GM18520 (cell line): ENCODE data around the gene GKN2.
"Not testable (repeated sequence)": the region's sequence is repeated elsewhere in the genome, so short reads cannot be mapped to it uniquely, and the experiment has no call there.

ENCODE experiments used
- ATAC-seq: cut with Tn5 transposase; IDR thresholded peaks from one replicate; pipeline ENCODE4 v1.9.1; 2021; ENCODE audit not compliant: unreplicated experiment

Gene GKN2

DNA sequence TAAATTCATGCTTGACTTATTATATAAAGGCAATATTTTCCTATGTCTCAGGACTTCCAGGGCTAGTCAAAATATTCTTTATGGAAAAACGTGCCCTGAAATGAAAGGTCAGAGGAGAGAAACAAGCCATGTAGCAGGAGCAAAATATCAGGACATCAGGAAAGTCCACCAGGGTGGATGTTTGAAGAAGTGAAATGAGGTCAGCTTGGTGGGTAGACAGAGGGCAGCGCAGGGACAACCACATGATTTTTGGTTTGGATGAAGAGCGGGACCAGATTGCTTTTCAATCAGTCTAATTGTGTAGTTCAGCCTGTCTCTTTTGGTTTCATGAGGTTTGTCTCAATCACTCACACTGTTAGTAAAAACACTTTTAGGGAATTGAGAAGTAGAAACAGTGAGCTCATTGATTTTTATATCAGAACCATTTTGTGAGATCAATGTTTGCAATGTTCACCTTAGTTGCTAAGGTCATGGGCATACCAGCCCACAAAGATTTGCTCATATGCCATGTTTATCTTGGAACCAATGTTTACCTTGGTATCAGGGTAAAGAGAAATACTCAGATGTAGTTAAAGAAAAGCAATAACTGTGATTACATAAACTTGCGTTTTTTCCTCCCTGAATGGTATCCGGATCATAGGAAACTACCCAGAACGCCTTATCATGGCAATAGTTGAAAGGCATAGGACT lies 32.1 kb downstream of the GKN2 start:
- no peak for ATAC-seq

DNA sequence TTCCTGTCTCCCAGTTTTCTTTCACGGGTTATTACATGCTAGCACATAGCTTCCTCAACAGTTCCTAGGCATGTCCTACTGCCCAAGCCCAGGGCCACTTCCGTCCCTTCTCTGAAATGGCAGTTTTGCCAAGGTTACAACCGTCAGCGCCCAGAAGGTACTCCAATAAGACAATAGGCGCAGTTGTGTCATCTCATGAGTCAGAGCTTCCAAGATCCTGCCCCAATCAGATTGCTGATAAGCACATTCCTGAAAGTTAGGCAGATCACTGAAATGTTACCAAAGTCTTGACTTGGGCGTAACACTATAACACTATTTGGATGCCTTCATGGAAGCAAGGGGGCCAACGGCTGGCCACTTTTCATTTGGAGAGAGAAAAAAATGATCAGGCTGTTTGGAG lies 34.2 kb downstream of the GKN2 start:
- no peak for ATAC-seq

DNA sequence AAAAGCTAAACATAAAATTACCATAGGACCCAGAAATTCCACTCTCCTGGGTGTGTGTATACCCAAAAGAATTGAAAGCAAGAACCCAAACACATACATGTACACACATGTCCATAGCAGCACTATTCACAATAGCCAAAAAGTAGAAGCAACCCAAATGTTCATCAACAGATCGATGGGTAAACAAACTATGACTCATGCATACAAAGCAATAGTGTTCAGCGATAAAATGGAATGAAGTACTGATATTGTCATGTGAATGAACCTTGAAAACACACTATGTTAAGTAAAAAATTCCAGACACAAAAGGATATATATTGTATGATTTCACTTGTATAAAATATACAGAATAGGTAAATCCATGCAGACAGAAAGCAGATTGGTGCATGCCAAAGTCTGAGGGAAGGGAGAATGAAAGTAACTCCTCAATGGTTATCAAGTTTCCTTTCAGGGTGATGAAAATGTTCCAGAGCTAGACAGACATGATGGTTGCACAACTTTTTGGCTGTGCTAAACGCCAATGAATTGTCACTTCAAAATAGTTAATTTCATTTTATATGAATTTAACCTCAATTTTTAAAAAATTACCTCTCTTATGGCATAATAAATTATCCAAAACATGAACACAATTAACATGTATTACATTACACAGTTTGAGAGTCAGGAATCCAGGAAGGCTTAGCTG lies 35.5 kb downstream of the GKN2 start:
- ATAC-seq, result no peak

DNA sequence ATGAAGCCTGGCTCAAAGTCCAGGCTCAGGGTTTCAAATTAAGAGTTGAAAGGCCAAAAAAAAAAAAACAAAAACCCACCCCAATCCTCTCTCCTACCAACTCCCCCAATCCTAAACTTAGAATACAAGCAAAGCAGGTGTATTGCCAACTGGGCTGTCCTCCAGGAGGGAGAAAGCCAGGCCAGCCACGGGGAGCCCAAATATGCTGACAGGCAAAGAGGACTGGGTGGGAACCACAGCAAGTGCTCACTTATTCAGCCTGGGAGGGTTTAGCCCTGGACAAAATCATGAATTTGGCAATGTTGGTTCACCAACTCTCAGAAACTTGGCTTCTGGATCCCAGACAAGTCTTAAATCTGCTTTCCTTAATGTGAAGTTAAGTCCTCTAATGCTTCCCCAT lies 36.5 kb downstream of the GKN2 start:
- ATAC-seq, result no peak

DNA sequence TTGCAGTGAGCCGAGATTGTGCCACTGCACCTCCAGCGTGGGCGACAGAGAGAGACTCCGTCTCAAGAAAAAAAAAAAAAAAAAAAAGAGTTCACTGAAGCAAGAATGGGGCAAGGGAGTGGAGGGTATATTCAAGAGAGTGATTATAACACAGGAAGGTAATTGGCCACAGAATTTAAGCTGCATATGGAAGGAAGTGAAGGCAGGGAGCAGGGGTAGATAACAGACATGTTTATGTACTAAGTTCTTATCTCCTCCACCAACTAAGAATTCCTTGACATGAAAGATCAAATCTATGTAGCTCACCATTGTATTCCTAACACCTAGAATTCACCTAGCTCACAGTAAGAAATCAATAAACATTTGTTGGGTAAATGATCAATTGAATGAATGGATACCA lies 37.3 kb downstream of the GKN2 start:
- ATAC-seq, result no peak

DNA sequence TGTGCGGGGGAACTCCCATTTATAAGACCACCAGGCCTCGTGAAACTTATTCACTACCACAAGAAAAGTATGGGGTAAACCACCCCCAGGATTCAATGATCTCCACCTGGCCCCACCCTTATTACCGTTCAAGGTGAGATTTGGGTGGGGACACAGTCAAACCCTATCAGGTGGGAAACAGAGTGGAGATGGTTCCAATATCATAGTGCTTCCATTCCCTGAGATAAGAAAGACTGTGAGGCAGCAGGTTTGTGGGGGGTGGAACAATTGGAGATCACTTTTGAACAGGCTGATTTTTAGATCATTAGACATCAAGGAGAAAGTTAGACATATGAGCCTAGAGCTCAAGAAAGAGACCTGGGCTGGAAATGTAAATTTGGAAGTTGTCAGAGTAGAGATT lies 39.3 kb downstream of the GKN2 start:
- no peak for ATAC-seq

DNA sequence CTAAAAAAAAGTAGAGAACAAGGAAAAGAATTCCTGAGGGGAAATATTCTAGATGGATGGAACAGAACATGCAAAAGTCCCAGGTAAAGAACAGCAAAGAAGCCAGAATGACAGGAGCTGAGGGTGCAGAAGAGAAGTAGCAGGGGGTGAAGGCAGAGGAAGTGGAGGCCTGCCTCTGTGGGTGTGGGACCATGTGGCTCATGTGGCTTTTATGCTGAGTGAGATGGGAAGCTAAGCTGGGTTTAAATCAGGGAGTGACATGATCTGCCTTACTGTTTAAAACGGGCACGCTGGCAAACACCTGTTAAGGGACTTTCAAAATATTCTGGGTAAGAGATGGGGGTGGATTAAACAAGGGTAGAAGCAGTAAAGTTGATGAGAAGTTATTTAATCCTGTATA lies 40.0 kb downstream of the GKN2 start:
- ATAC-seq, result no peak

DNA sequence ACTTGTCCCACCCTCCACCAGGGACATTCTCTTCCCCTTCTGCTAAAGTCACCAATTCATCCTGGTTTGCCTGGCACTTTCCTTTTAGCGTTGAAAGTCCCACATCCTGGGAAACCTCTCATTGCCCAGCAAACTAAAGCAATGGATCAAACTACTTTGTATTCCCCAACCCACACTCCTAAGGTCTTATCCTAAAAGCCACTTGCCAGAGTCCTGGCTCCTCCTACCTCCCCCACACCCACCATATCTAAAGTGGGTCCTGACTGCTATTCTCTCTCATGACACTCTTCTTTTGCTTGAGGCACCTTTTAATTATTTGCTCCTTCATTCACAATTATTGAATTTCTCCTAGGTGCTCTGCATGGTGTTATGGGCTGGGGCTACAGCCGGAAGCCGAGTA lies 40.6 kb downstream of the GKN2 start:
- ATAC-seq, result no peak

DNA sequence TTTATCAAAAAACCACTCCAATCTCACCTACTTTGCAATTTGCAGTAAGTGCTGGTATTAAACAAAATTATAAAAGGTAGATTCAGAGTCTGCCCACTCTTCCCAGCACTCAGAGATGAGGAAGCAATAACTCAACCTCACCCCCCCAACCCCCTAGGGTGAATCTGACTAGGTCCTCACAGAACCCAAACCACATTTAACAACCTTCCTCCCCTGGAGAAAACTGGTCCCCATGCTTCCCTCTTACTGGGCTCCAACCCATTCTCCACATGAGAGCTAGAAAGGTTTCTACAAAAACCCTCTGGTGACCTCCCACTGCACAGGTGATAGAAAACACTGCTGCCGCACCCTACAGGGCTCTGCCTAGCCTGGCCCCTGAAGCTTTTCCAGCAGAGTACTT lies 41.0 kb downstream of the GKN2 start:
- ATAC-seq, result no peak

DNA sequence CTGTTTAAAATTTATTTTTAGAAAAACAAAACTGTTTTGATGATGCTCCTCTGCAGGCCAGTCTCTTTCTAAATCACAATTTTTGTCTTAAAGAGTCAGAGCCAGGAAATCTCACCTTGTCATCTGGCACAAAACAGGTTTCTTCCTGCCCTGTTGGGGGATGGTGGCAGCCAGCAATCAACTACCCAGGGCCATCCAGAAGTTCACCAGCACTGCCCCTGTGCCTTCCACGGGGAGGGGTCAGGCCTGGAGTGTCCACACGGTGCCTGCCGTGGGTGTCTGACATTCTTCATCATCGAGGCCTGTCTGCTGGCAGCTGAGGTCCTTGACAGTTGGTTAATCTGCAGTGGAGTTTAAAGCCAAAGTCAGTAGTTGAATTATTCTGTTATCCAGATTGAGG lies 41.4 kb downstream of the GKN2 start:
- no peak for ATAC-seq

DNA sequence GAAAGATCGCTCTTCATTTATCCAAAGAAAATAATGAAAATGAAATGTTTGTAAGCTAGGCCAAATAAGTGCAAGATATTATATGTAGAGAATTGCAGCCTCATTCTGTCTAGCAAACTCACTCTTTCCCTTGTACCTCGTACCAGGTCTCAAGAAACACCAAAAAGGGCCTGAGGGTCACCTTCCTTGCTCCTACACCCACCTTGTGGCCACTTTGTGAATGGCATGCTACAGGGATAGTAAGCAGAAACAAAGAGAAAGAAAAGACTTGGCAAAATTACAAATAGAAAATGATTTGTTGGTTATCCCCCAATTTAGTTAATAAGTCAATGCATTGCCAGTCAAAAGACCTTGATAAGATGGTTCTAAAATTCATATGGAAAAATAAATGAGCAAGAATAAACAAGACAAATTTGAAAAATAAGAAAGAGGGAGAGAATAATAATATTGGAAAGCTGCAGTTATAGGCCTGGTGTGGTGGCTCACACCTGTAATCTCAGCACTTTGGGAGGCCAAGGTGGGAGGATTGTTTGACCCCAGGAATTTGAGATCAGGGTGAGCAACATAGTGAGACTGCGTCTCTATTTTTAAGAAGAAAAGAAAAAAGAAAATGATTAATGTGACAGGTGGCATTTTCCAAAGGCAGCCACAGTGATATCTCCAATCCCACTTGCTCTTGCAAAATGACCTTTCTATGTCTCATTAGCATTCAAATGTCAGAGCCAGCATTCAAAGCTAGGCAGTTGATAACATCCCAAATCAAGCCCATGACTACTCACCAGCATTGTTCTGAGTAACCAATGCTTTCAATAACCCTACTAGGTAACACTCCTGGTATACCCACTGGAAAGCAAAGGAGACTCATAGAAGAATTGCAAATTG lies 42.7 kb downstream of the GKN2 start:
- ATAC-seq, result no peak

DNA sequence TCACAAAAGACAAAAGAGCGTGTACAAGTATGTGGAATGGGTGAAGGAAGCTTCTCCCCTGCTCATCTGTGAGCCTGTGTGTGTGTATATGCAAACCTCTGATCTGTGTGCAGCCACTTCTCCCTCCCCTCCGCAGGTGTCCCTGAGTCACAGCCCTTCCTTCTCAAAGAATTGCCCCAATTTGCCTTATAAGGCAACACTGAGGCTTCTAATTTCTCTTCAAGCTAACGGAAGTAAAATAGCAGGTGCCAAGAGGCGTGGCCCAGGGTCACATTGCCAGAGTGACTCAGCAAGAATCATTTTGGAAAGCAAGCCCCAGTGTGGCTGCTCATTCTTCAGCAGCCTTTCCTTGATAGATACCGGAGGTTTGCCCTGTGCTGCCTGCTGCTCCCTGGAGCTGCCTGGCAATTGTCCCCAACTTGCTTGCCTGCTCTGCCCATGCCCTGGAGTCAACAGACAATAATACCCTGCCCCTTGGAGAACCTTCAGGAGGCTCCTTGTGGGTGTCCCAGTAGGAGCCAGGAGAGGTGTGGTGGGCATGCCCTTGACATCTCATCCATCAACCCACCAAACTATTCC lies 44.2 kb downstream of the GKN2 start:
- ATAC-seq, result peak; percentile 94

DNA sequence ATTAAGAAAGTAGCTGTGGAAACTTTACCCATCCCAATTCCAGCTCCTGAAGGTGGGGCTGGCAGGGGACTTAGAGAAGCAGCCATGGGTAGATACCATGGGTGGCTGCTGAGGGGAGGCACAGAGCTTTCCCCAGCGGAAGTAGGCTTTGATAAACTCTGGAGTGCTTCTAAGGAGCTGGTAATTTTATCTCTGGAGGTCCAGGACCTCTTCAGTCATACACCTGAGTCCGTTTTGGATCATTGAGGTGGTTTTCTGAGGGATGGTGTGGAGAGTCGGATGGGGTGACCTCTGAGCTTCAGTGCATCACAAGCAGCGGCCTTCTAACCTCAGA lies 44.8 kb downstream of the GKN2 start:
- ATAC-seq, result no peak

DNA sequence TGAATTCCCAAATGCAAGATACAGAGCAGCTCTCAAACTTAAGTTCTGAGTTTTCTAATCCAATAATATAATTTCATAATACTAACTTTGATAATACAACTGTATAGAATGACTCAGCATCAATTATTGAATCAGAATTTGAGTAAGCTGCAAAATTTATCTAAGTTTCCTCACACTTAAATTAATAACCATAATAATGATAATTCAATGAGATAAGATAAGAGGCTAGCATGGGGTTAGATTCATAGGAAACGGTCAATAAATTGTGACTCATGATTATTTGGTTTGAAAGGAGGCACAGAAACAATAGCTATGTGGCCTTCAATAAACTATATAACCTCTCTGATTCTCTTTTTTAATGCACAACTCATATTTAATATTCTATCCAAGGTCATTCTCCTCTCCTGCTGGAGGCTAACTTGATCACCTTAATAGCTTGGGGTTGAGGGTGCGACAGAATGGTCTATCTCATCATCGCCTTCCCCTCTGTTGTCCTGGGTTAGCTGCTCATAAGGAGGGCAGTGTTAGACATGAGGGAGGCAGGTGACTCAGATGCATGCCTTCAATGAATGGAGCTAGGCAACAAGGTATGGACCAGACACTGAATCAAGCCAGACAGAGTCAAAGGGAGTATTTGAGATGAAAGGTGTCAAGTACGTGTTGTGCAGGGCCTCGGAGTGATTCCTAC lies 45.3 kb downstream of the GKN2 start:
- ATAC-seq, result no peak

DNA sequence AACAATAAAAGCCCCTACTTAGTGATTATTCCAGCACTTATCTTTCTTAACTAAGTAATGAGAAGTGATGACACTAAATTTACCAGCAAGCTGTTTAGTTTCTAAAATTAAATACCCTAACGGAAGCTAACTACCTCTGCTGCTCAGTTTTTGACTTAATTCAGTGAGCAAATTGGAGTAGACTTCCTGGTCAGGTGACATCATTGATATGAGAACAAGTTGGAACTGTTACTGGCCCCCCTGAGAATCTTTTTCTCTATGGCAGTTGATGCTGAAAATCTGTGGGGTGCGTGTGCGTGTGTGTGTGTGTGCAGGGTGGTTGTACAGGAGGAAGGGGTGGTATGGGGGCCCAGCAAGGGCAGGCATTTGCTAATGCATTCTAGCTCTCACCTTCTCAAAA lies 46.0 kb downstream of the GKN2 start:
- no peak for ATAC-seq

DNA sequence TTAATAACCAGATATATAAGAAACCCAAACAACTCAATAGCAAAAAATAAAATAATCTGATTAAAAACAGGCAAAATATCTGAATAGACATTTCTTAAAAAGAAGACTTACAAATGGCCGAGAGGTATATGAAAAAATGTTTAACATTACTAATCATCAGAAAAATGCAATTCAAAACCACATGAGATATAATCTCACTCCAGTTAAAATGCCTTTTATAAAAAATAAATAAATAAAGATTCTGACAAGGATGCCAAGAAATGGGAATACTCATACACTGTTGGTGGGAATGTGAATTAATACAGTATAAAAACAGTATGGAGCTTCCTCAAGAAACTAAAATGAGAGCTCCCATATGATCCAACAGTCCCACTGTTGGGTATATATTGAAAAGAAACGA lies 47.6 kb downstream of the GKN2 start:
- ATAC-seq, result no peak

DNA sequence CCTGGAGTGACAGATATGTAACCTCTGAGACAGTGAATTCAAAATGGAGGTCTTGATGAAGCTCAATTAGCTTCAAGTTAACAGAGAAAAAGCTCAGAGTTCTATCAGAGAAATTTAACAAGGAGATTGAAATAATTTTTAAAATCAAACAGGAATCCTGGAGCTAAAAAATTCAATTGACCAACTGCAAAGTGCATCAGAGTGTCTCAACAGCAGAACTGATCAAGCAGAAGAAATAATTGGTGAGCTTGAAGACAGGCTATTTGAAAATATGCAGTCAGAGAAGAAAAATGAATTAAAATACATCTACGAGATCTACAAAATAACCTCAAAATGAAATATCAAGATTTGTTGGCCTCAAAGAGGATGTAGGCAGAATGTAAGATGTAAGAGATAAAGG lies 51.1 kb downstream of the GKN2 start:
- no peak for ATAC-seq

DNA sequence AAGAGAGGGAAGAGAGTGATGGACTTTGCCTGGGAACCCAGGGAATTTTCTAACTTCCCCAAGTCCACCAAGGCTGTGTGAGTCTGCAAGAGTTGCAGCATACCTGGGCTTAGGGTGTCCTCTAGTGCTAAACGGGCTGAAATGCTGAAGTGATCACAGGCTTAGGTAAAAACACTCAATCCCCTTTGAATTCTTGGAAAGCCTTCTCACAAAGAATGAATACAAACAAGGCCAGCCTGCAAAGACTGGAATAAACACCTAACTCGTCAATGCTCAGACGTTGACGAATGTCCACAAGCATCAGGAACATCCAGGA lies 51.5 kb downstream of the GKN2 start:
- ATAC-seq, result no peak

DNA sequence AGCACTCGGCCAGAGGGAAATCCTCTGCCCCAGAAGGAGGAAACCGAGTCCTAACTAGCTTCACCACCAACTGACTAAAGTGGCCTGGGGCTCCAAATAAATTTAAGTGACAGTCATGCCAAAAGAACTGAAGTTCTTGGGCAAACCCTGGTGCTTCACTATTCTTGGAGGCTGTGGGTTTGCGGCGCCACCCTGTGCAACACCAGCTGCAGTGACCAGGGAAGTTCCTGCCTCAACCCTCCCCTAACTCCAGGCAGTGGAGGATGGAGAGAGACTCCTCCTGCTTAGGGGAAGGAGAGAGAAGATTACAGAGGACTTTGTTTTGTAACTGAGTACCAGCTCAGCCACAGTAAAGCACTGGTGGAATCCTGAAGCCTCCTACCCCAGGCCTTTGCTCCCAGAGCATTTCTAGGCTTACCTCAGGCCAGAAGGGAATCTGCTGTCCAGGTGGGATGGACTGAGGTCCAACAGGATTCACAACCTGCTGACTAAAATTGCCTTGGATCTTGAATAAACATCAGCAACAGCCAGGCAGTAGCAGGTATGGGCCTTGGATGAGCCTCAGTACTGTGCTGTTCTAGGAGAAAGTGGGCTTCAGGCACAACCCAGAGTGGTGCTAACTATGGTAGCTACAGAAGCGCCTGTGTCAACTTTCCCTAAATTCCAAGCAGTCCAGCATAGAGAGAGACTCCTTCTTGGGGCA lies 52.0 kb downstream of the GKN2 start:
- no peak for ATAC-seq

DNA sequence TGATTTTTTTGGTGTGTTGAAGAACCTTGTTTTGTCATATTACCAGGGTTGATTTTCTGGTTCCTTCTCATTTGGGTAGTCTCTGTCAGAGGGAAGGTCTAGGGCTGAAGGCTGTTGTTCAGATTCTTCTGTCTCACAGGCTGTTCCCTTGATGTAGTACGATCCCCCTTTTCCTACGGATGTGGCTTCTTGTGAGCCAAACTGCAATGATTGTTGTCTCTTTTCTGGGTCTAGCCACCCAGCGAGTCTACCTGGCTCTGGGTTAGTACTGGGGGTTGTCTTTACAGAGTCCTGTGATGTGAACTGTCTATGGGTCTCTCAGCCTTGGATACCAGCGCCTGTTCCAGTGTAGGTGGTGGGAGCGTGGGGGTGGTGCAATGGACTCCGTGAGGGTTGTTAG lies 56.7 kb downstream of the GKN2 start:
- ATAC-seq, result not testable (repeated sequence)
